ENCODE measurements around the gene TYMP. TPM values are rescaled to one million over a fixed set of nuclear protein-coding genes. Genes with fewer than 3 reads are reported as not detected.

TYMP gene
- total and polyA plus RNA-seq, 3 donors from 2014 or later, result 12.5 to 25.9 (median 15.4) TPM

DNA sequence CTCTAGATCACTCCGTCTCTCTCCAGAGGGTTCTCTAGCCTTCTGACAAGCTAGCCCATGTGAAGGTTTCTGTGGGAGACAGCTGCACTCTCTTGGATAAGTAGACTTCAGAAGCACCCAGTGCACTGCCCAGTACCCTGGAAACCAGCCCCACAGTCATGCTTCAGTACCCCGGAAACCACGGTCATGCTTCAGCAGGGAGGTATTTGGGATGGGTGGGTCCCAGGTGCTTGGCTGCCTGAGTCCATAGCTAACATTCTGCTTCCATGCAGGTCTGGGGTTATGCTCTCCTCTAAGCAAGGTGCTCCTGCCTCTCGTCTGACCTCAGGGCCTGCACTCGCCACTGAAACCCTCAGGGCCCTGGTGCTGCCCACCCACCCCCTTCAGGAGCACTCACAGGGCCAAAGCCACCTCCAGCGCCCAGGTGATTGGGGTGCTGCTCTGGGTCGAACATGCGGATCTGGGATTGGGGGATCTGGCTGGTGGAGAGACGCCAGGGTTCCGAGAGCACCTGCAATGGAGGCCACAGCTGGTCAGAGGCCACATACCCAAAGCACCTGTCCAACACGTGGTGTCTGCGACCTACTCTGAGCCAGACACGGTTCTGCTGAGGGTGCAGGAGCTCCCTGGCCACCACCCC is 40.2 kb upstream of the TYMP start:
- H3K36me3 ChIP-seq (ENCODE audit: low read depth, missing control alignments), result no peaks in the 10 kb centered on the region

DNA sequence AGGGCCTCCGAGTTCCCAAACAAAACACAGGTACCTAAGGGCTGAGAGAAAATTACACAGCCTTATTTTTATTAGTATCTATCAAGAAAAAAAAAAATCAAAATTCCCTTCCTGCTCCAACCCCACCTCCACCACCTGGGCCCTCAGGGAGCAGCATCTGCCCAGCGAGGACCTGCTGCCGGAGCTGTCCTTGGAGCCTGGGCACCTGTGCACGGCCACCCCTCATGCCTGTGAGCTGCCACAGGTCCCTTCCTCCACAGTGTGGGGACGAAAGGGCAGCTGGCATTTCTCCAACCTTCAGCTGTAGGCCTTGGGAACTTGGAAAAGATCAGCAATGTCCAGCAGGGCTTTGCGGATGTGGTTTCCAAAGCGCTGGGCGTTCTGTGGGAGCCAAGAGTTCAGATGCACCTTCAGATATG is 39.2 kb upstream of the TYMP start:
- H3K36me3 ChIP-seq (ENCODE audit: low read depth, missing control alignments), result no peaks in the 10 kb centered on the region

More for the DNA sequence above, 40.2 kb upstream of the TYMP start:
- Histone ChIP-seq H3K9me3 (no peaks in the 10 kb centered on the region), H3K27me3 (no peaks in the 10 kb centered on the region), H3K4me1 (no peaks in the 10 kb centered on the region), H3K27ac (no peak overlapping the region), H3K4me3 (no peak overlapping the region)
- 89 to 100% methylated on average over 3 to 13 of the region's 13 CpGs for WGBS, 2 donors
- intact Hi-C loops (cut with DNase I; ENCODE audit: low total_unique reads), result no loop called here
- no peak for TF ChIP-seq POLR2A (IDR thresholded peaks at IDR 0.05)
- TF ChIP-seq, protein P1, sequence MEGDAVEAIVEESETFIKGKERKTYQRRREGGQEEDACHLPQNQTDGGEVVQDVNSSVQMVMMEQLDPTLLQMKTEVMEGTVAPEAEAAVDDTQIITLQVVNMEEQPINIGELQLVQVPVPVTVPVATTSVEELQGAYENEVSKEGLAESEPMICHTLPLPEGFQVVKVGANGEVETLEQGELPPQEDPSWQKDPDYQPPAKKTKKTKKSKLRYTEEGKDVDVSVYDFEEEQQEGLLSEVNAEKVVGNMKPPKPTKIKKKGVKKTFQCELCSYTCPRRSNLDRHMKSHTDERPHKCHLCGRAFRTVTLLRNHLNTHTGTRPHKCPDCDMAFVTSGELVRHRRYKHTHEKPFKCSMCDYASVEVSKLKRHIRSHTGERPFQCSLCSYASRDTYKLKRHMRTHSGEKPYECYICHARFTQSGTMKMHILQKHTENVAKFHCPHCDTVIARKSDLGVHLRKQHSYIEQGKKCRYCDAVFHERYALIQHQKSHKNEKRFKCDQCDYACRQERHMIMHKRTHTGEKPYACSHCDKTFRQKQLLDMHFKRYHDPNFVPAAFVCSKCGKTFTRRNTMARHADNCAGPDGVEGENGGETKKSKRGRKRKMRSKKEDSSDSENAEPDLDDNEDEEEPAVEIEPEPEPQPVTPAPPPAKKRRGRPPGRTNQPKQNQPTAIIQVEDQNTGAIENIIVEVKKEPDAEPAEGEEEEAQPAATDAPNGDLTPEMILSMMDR (IDR thresholded peaks at IDR 0.05), result no peak
- no peak for DNase-seq

DNA sequence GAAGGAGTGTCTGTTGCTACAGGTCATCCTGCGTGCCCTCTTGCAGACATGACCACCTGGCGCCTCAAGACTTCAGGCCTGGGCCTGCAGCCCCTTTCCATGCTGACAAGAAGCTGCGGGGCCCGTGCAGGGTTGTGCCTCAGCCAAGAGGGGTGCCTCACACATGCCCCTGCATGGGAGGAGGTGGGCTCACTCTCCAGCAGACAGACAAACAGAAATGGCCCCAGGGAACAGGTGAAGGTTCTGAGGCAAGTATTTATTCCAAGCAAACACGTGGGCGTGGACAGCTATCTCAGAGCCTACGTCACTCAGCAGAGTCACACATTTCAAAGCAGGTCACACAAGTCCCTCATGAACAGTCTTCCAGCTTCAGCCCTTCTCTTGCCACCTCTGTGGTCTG is 38.8 kb upstream of the TYMP start:
- H3K27ac ChIP-seq, result no peak overlapping the region
- DNase-seq, result no peak
- H3K27me3 ChIP-seq, result no peaks in the 10 kb centered on the region
- intact Hi-C loops (cut with DNase I; ENCODE audit: low total_unique reads), result no loop called here
- H3K36me3 ChIP-seq (ENCODE audit: low read depth, missing control alignments), result no peaks in the 10 kb centered on the region
- 78 to 90% methylated on average over 6 to 7 of the region's 7 CpGs for WGBS, 2 donors
- no peak overlapping the region for H3K4me3 ChIP-seq
- H3K9me3 ChIP-seq, result no peaks in the 10 kb centered on the region
- H3K4me1 ChIP-seq, result peaks cover 5% of the 10 kb centered on the region
- TF ChIP-seq, protein P1 (IDR thresholded peaks at IDR 0.05), result no peak
- no peak for TF ChIP-seq POLR2A (IDR thresholded peaks at IDR 0.05)

More for the DNA sequence above, 39.2 kb upstream of the TYMP start:
- 70 to 78% methylated on average over 7 to 8 of the region's 8 CpGs for WGBS, 2 donors
- no peaks in the 10 kb centered on the region for H3K27me3 ChIP-seq
- H3K4me3 ChIP-seq, result no peak overlapping the region
- H3K4me1 ChIP-seq, result peaks cover under 1% of the 10 kb centered on the region
- intact Hi-C loops (cut with DNase I; ENCODE audit: low total_unique reads), result no loop called here
- no peaks in the 10 kb centered on the region for H3K9me3 ChIP-seq
- TF ChIP-seq, protein P1 (IDR thresholded peaks at IDR 0.05), result no peak
- TF ChIP-seq POLR2A (IDR thresholded peaks at IDR 0.05), result no peak
- no peak for DNase-seq
- H3K27ac ChIP-seq, result no peak overlapping the region

DNA sequence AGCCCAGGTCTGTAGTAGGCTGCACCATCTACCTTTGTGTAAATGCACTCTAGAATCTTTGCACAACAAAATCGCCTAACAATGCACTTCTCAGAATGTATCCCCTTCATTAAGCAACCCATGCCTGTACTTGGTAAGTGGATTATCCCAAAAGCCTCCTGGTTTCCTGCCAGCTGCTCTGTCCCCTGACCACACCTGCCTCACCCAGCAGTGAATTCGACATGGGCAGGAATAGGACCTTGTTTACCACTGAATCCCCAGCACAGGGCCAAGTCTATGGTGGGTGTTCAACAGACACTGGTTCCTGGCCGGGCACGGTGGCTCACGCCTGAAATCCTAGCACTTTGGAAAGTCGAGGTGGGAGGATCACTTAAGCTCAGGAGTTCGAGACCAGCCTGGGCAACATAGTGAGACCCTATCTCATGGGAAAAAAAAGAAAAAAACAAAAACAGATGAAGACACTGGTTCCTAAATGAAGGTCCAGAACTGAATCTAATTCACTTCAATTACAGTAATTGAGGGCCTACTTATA is 38.0 kb upstream of the TYMP start:
- no peaks in the 10 kb centered on the region for H3K27me3 ChIP-seq
- no peak overlapping the region for H3K4me3 ChIP-seq
- peaks cover 9% of the 10 kb centered on the region for H3K4me1 ChIP-seq
- no peaks in the 10 kb centered on the region for H3K36me3 ChIP-seq (ENCODE audit: low read depth, missing control alignments)
- TF ChIP-seq, protein P1 (IDR thresholded peaks at IDR 0.05), result no peak
- no peak for TF ChIP-seq POLR2A (IDR thresholded peaks at IDR 0.05)
- WGBS, 2 donors, result 84 to 92% methylated on average over 7 of the region's 7 CpGs
- no peak overlapping the region for H3K27ac ChIP-seq
- no peaks in the 10 kb centered on the region for H3K9me3 ChIP-seq
- intact Hi-C loops (cut with DNase I; ENCODE audit: low total_unique reads), result no loop called here
- no peak for DNase-seq

DNA sequence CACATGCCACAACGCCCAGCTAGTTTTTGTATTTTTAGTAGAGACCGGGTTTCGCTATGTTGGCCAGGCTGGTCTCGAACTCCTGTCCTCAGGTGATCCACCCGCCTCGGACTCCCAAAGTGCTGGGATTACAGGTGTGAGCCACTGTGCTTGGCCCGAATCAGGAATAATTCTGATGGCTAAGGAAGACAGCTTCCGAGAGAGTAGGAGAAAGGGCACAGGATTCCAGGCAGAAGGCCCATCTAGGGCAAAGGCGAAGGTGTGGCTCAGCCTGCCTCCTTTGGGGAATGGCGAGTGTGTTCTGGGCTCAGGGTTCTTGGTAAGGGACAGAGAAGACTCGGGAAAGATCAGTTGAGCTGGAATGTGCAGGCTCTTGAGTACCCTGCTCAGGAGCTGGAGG is 34.5 kb upstream of the TYMP start:
- Histone ChIP-seq H3K4me1 (peaks cover 9% of the 10 kb centered on the region), H3K9me3 (no peaks in the 10 kb centered on the region), H3K4me3 (no peak overlapping the region), H3K36me3 (ENCODE audit: low read depth, missing control alignments) (no peaks in the 10 kb centered on the region), H3K27me3 (no peaks in the 10 kb centered on the region), H3K27ac (no peak overlapping the region)
- intact Hi-C loops (cut with DNase I; ENCODE audit: low total_unique reads), result no loop called here
- no peak for DNase-seq
- TF ChIP-seq, protein P1 (IDR thresholded peaks at IDR 0.05), result no peak
- no peak for TF ChIP-seq POLR2A (IDR thresholded peaks at IDR 0.05)
- 92% methylated on average over 11 of the region's 11 CpGs for WGBS, 2 donors

All from testis (tissue), 3 donors.